IPS-18c (cell line): ENCODE results near the gene DST.
A peak's percentile ranks its signal among the peaks of the same experiment; 100 is the strongest.

Experiments used
- H3K4me3 ChIP-seq: 2 replicates; pipeline ENCODE4 v1.7.0; 2013; ENCODE audit warnings: low read depth, mild to moderate bottlenecking, low read length, moderate library complexity; ENCODE audit not compliant: insufficient read depth
- H3K9me3 ChIP-seq: one replicate; pipeline ENCODE4 v1.6.1; 2013; ENCODE audit warnings: mild to moderate bottlenecking, low read length, moderate library complexity; ENCODE audit not compliant: control insufficient read depth, insufficient read depth

The DST gene

DNA sequence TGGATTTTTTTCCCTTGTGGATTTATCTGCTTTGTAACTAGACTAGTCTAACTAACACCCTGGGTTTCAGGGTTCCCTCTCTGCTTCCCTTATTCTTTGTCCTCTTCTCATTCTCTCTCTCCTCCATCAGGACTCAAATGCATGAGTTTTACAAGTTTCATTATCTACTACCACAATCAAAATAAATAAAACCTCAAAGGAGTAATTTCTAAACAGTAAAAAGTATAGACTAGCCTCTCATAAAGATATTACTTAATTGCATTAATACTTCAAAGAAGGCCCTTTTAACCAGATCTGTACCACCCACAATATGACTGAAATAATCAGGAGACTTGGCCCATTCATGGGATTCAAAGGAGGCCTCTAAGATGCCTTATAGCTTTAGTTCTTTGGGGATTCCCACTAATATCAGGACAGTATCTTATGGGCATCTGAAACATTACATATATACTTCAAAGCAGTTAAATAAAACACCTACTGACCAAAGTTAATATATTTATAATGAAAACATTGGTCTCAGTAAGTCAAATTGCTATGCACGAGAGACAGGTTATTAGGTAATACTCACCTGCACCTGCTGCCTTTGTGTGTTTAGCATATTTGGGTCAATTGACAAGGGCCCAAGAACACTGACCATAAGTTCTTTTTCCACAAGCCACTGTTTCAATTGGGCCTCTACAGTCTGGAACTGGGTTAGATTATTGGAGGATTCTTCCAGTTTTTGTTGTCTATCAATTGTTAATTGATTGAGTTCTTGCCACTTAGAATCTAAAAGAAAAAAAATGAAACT lies 85.7 kb downstream of the DST start:
- Histone ChIP-seq H3K9me3 (no peaks in the 10 kb centered on the region), H3K4me3 (no peak overlapping the region)

DNA sequence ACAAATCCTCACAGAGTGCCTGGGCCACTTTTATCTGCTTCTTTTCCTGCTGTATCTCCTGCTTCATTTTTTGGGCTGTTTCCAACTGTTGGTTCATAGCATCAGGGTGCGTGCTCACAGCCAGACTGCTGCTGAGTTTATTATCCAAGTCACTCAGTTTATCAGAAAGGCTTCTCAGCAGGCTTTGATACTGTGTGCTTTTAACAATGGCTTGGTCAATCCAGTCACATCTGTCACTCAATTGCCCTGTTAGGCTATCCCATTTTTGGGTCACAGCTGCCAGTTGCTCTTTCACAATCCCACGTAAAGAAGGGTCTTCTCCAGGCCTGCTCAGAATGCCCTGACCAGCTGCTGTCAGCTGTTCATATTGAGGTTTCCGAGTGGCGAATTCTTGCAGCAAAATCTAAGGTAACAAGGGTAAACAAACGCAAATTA lies 87.2 kb downstream of the DST start:
- H3K9me3 ChIP-seq: no peaks in the 10 kb centered on the region
- no peak overlapping the region for H3K4me3 ChIP-seq

DNA sequence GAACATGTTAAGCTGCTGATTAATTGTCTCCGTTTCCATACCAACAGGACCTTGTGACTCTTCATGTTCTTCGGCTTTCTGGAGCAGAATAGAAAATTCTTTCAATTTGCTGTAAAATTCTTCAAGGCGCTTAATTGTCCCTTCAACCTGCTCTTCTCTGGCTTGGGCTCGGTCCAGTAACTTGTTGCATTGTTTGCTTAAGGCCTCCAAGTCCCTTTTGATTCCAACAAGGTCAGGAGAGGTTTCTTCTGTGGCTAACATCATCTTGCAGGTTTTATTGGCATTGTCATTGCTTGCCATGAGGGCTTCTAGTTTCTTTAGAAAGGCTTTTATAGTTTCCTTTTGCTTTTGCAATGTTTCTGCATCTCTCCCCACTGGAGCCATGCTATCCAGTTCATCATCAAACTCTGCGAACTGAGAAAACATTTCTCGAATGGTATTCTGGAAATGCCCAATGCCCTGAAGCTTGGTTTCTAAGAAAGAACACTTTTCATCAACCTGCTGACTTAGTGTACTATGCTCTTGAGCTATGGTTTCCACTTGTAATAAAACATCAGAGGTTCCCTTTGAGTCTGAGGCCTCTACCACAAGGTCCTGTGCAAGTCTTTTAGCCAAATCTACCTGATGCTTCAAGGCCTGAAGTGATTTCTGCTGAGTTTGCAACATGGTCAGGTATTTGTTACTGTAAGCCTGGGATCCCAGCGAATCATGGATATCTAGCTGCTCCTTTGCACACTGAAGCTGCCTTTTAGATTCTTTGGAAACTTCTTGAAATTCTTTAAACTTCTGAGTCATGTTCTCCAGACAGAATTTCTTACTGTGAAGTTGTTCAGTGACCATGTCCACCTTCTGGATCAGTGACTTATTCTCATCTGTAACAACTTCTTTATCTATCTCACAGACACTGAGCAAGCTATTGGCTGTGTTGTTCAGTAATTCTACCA lies 90.2 kb downstream of the DST start:
- H3K9me3 ChIP-seq: no peaks in the 10 kb centered on the region

DNA sequence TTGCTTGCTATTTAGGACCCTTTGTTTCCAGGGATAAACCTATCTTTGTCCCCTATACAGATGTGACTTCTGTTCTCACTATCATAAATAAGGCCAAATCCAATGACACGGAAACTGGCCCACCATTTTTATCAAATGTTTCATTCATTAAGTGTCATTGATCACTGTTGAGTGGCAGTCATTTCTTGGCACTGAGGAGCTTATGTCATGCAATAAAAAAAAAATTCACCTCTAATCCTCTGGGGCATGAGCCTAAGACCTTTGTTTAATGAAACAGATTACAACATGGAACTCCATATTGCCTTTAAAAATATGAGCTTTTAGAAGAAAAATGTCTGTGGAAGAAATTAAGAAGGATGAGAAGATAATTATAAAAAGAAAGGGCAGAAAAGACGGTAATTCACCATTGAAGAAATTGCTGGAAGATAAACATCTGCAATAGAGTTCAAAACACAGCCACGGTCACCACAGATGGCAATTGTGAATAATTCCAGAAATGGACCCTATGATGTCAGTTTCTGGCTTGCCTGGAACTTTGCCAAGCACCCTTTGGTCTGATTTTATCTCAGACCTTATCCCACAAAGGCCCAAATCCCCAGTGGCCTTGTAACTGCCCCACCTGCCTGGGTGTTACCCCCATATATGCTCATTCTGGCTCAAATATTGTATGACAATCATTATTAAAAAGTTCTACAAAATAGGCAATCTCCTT lies 91.1 kb downstream of the DST start:
- no peak overlapping the region for H3K4me3 ChIP-seq
- H3K9me3 ChIP-seq: no peaks in the 10 kb centered on the region

More for the DNA sequence above, 90.2 kb downstream of the DST start:
- no peak overlapping the region for H3K4me3 ChIP-seq

DNA sequence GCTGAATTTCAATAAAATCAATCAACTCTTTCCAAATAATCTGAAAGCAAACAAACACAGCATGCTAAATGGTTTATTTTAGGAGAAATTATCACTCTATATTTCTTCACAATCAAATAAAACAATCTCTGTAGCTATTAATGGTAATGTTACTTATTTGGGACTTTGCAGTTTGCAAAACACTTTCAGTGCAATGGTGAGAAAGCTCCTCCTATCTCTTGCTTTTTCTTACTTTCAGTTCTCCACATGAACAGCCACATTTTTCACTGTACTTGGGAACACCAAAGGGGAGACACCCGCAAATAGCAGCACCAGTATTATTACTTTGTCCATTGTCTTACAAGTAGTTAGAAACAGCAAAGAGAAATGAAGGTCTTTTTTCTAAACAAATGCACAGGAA lies 92.4 kb downstream of the DST start:
- no peaks in the 10 kb centered on the region for H3K9me3 ChIP-seq
- no peak overlapping the region for H3K4me3 ChIP-seq

DNA sequence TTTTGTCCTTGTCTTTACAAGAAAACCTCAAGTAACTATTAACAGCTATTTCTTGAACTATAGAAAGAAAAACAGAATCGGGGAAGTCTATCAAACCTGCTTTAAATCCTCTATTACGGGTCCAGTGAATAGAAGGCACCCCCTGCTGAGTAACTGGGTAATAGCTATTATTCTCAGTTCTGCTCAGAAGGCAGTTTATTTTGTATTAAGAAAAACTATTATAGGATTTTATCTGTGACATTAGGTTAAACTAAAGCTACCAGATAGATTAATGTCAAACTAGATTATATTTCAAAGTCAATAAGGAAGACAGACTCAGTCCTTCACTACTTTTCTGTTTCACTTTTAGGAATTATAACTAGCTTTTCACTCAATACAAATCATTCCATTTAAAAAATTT lies 93.7 kb downstream of the DST start:
- no peak overlapping the region for H3K4me3 ChIP-seq
- H3K9me3 ChIP-seq: no peaks in the 10 kb centered on the region

DNA sequence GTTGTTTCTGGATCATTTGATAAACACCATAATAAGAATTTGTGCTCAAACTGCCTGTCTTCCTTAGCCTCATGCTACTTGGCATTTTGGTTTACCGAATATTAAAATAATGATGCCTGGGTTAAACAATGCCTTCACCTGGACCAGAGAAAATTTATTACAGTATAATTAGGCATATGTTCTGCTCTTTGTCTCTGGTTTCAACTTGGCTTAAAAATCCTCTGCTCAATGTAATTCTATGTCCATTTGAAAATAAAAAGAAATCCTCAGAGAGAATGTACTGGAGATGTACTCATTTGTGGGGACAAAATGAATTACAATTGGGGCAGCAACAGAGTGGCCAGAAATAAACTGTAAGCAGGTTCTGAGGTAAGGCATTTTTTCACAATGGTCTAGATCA lies 95.0 kb downstream of the DST start:
- Histone ChIP-seq H3K9me3 (no peaks in the 10 kb centered on the region), H3K4me3 (no peak overlapping the region)

DNA sequence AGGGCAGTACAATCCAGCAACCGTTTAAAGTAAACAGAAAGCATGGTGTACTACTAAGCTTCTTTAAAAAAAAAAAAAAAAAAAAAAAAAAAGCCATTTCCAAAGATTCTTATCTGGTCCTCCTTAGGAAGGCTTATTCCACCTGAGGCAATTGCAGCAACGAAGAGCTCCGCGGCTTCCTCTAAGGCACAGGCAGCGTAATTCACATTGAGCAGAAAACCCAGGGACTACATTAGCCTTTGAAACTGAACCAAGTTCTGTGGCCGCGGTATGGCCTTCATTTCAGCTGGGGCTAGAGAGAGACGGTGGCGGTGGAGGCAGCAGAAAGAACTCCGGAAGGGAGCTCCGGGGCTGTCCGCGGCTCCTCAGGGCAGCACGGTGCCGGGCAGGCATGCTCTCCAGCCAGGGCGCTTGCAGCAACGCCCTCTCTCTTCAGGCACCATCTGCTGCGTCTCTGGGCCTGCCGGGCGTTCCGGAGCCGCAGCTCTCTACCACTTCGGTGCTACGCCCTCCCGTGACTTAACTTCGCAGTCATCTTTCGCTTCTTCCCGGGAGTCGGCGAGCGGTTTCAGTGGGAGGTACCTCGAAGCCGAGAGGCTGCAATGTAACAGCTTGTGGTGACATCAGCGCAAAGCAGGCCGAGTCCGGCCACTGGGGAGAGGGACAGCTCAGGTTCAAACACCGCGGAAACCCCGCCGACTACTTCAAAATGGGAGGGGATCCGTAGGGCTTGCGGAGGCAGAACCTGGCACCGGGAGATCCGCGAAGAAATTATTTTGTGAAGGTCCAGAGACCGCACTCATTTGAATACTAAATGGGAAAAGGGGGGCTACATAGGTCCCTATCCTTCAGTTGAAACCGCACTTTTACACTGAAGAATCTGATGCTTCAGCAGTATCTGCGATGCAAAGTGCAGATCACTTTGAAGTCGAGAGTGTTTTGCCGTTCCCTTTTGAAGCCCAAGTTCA lies 100.0 kb downstream of the DST start:
- no peaks in the 10 kb centered on the region for H3K9me3 ChIP-seq
- peak overlapping the region; percentile 43 for H3K4me3 ChIP-seq

DNA sequence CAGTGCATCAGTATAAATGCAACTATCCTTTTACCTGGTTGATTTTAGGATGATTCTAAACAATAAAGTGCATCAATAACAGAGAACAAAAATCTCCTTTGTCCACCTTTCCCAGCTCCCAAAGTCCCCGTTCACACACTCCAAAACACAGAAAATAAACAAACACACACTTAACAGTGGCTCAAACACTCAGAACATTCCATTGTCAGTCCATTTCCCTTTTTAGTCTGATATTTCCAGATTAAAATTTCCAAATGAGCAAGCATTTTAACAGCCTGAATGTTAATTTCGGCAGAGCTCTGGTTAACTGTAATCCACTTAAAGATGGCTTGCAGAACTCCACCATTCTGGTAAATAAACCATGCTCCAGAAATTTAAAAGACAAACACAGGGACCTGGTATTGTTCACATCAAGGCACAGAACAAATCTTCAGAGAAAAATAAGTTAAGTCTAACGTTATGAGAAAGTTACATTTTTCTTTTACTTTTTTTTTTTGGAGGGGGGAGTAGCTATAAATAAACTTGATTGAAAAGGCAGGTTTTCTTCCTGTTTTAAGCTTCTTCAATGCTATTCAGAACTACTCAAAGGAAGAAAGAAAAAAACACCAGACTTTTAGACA lies 100.8 kb downstream of the DST start:
- Histone ChIP-seq H3K9me3 (no peaks in the 10 kb centered on the region), H3K4me3 (peak overlapping the region; percentile 43)

DNA sequence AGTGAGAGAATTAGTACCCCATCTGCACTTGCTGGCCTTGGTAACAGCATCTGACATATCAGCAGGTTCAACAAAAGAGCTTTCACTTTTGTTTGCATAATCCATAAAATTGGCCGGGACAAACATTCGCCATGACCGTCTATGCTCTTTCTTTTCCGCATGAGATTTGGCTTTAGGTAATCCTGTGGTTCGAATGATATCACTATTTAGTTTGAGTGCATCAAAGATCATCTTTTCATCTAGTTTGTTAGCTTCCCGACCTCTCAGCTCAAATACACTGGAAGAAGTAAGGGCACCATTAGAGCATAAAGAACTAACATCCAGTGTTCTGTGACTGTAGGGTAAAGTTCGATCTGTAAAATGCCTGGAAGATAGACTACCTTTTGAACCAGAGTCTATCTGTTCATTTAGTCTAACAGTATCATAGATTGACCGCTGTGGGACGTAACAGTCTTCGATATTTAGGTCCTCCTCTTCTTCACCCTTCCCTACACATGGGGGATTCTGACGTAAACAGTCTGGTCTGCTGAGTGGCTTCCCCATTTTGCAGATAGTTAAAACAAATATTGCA lies 101.6 kb downstream of the DST start:
- H3K4me3 ChIP-seq: no peak overlapping the region
- H3K9me3 ChIP-seq: no peaks in the 10 kb centered on the region

DNA sequence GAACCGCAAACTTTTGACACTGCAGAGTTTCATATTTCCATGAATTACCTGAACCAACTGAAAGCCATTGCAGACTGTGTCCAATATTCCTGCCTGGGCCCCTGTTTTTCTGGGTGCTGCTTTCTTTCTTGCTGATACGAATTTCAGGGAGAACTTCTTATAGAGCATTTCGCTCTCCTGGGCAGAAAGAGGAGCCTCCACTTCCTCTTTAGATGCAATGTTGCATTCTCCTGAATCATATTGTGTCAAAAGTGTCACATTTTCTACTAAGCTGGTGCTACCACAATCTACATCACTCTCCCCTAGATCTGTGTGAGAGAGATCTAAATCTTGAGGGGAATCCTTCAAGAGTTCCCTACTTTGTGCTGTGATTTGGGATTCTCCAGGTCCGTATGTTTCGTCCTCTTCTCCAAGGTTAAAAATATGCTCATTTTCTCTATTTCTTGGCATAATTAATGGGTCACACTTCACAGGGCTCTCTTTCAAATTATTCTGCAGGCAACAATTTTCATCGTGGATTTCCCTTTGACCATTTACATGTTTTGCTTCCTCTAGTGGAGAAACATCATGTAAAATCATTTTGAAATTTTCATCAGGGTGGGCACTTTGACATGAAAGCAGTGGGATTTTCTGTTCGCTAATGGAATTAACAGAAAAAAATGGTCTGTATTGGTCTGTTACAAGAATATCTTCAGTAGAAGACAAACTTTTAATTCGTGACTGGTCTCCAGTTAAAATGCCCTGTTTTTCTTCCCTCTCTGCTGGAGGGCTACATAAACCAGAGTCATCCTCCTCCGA lies 102.3 kb downstream of the DST start:
- no peaks in the 10 kb centered on the region for H3K9me3 ChIP-seq
- no peak overlapping the region for H3K4me3 ChIP-seq

DNA sequence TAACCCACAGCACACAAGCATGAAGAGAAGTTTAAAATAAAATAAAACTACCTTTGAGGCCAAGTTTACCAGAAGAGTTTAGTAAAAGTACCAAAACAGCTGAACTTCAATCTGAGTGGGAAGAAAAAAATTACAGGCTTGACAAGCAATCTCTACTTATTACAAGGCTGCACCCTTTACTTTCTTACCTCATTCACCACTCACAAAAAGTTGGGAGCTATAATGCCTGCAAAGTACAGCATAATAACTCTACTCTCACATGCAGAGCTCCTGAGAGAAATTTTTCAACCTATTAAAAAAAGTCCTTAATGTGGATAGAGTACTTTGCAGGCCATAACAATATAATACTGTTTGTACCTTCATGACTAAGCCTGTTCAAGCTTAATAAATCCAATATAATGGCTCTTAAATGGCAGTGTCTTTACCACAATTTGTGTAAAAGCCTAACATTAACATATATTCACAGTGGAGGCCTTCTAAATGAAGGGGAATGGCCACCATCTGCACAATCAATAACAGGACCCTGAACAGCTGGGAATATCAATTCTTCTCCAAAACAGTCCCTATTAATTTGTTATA lies 103.1 kb downstream of the DST start:
- Histone ChIP-seq H3K4me3 (no peak overlapping the region), H3K9me3 (no peaks in the 10 kb centered on the region)

DNA sequence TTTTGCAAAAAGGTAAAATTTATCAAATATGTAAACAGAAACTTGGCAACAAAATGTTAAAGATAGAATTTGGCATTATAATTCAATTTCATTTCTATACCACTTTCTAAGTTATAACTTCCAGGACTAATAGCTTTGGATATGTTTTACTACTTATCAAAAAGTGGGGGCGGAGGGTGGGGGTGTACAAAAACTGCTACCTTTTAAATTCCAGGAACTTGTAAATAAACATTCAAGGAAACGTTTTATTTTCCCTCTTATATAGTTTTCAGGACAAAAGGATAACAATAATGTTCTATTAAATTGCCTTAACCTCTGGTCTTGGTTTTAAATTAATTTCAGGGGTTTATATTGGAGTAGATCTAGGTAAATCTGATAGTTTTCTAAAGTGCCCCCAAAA lies 103.8 kb downstream of the DST start:
- no peaks in the 10 kb centered on the region for H3K9me3 ChIP-seq
- H3K4me3 ChIP-seq: no peak overlapping the region

DNA sequence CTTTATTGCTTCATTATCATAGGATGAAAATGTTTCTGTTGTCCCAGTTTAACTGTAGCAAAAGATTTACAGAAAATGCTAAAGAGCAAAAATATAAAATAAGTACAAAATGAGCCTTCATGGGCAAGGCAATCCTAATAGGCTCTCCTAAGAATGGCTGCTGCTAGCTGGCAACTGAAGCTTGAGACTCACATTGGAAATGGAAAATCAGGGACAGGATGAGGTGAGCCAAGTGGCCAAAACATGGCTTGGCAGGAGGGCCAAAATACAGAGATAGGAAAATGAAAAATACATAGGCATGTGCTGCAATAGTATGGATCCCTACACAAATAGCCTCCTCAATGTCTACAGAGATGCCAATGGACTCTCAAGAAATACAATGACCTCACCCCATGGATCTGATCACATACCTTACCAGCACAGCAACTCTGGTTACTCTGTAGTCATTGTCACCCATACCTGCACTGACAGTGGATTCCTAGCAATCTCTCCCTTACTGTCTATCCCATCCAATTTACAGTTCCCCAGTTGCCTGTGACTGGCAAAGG lies 105.4 kb downstream of the DST start:
- Histone ChIP-seq H3K4me3 (no peak overlapping the region), H3K9me3 (no peaks in the 10 kb centered on the region)

DNA sequence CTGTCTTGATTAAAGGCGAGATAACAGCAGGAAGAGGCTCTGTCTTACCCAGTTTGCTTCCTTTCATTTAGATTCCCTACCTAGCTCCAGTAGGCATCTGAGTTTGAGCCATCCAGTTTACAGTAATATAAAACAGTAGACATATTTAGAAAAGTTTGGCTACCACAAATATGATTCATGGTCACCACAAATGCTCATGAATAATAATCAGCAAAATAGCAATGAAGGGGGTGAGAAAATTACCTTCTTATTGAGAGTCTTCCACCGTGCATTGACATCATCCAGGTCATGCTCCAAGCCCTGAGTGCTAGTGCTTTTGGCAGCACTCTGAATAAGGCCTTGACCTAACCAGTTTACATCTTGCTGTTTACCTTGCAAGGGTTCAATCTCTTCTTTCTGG lies 106.2 kb downstream of the DST start:
- H3K4me3 ChIP-seq: no peak overlapping the region
- H3K9me3 ChIP-seq: no peaks in the 10 kb centered on the region
